ENCODE data around the gene RECK.

Gene RECK

GRCh38 chr9:36029765-36030528 is 6.8 kb upstream of the RECK start:
- DNase-seq = no peak

- DNase-seq = no peak
Observed at GRCh38 chr9:36030871-36031270, 5.8 kb upstream of the RECK start.

GRCh38 chr9:36031774-36032555 is 4.7 kb upstream of the RECK start:
- no peak for DNase-seq

GRCh38 chr9:36033788-36034187 is 2.9 kb upstream of the RECK start:
- no peak for DNase-seq

GRCh38 chr9:36034234-36034633 is 2.5 kb upstream of the RECK start:
- no peak for DNase-seq

- DNase-seq = no peak
Observed at GRCh38 chr9:36035006-36035405, 1.7 kb upstream of the RECK start.

GRCh38 chr9:36036253-36036779 is 397 bp upstream of the RECK start:
- no peak for DNase-seq

- no peak for DNase-seq
Observed at GRCh38 chr9:36037549-36038122, 923 bp downstream of the RECK start.

GRCh38 chr9:36039121-36039520 is 2.4 kb downstream of the RECK start:
- no peak for DNase-seq

- no peak for DNase-seq
Observed at GRCh38 chr9:36039696-36040095, 3.0 kb downstream of the RECK start.

GRCh38 chr9:36040271-36040925 is 3.7 kb downstream of the RECK start:
- DNase-seq = no peak

GRCh38 chr9:36041506-36041905 is 4.8 kb downstream of the RECK start:
- DNase-seq = no peak

- no peak for DNase-seq
Observed at GRCh38 chr9:36045610-36046009, 8.9 kb downstream of the RECK start.

- no peak for DNase-seq
Observed at GRCh38 chr9:36046923-36047322, 10.2 kb downstream of the RECK start.

GRCh38 chr9:36049408-36049807 is 12.7 kb downstream of the RECK start:
- DNase-seq = no peak

GRCh38 chr9:36050476-36050875 is 13.8 kb downstream of the RECK start:
- no peak for DNase-seq

GRCh38 chr9:36051317-36051716 is 14.6 kb downstream of the RECK start:
- no peak for DNase-seq

- DNase-seq = no peak
Observed at GRCh38 chr9:36053971-36054370, 17.3 kb downstream of the RECK start.

- no peak for DNase-seq
Observed at GRCh38 chr9:36056896-36057295, 20.2 kb downstream of the RECK start.

GRCh38 chr9:36063804-36064447 is 27.2 kb downstream of the RECK start:
- DNase-seq = no peak

GRCh38 chr9:36064448-36065037 is 27.8 kb downstream of the RECK start:
- no peak for DNase-seq

- no peak for DNase-seq
Observed at GRCh38 chr9:36074055-36074454, 37.3 kb downstream of the RECK start.

Data from NCI-H2029 (cell line).